Panc1 (cell line): ENCODE results near the gene CCNI. TPM values are rescaled to one million over a fixed set of nuclear protein-coding genes. Genes with fewer than 3 reads are reported as not detected.

Source experiments
- ATAC-seq: fragments of 200-7000 bp; cut with Tn5 transposase; 2 replicates; pipeline ENCODE4 v1.9.1; 2020; ENCODE audit warnings: mild to moderate bottlenecking, moderate library complexity
- BruUV-seq: library from RNA; stranded (reverse); fragments of 400-500 nt; replicated peaks from 2 replicates; lab custom pipeline; 2021; lab: Mats Ljungman, UMichigan
- CTCF ChIA-PET: fragments of 300-600 bp; sonication (Branson Sonifier 250); formaldehyde crosslinking; loops from one replicate; lab custom pipeline; 2022; ENCODE audit warnings: antibody characterized with exemption; lab: Charles Lee
- POLR2A ChIA-PET: fragments of 300-600 bp; sonication (Branson Sonifier 250); formaldehyde crosslinking; loops from one replicate; lab custom pipeline; 2022; ENCODE audit warnings: antibody characterized with exemption; lab: Charles Lee
- DNase-seq: peaks from one replicate; pipeline ENCODE4 v3.0.0-alpha.2; 2010; ENCODE audit warnings: low read depth, low spot score
- H3K27ac ChIP-seq: 2 replicates; pipeline ENCODE4 v1.5.1; 2011; ENCODE audit warnings: mild to moderate bottlenecking, low read length, inconsistent platforms
- H3K27me3 ChIP-seq: fragments of 200-500 bp; sonication (Bioruptor generic); 2 replicates; pipeline ENCODE4 v1.6.0; 2014; ENCODE audit warnings: low read length, inconsistent platforms; ENCODE audit not compliant: control insufficient read depth, insufficient read depth
- H3K36me3 ChIP-seq: fragments of 200-500 bp; sonication (Bioruptor generic); 2 replicates; pipeline ENCODE4 v1.5.1; 2014; ENCODE audit warnings: inconsistent platforms, mild to moderate bottlenecking, low read length, moderate library complexity; ENCODE audit not compliant: control insufficient read depth, insufficient read depth
- H3K4me1 ChIP-seq: 2 replicates; pipeline ENCODE4 v1.5.1; 2011; ENCODE audit warnings: inconsistent platforms, mild to moderate bottlenecking, low read length, moderate library complexity; ENCODE audit not compliant: control insufficient read depth, insufficient read depth
- H3K4me3 ChIP-seq, 2 experiments: 2 replicates each; pipeline ENCODE4 v1.5.1; 2011 to 2012; ENCODE audit warnings: low read depth in 2 of 2, low read length in 2 of 2, mild to moderate bottlenecking in 2 of 2, inconsistent platforms in 1 of 2, moderate library complexity in 1 of 2
- H3K9me3 ChIP-seq: fragments of 200-500 bp; sonication (Bioruptor generic); 2 replicates; pipeline ENCODE4 v1.5.1; 2014; ENCODE audit warnings: low read depth, mild to moderate bottlenecking, inconsistent platforms, low read length, moderate library complexity; ENCODE audit not compliant: control insufficient read depth, insufficient read depth
- CTCF ChIP-seq: fragments of 450-650 bp; IDR thresholded peaks from 2 replicates; pipeline ENCODE4 v1.5.1; 2017; ENCODE audit warnings: mild to moderate bottlenecking
- POLR2AphosphoS5 ChIP-seq: IDR thresholded peaks from 2 replicates; pipeline ENCODE4 v1.6.1; 2012; ENCODE audit warnings: mild to moderate bottlenecking, low read depth, low read length, moderate library complexity
- REST ChIP-seq, 2 experiments: IDR thresholded peaks; 2 replicates each; pipeline ENCODE4 v1.6.1; 2011 to 2012; ENCODE audit warnings: low read depth in 2 of 2, control low read depth in 1 of 2, low read length in 1 of 2, mild to moderate bottlenecking in 1 of 2, moderate library complexity in 1 of 2; ENCODE audit not compliant: insufficient read depth in 1 of 2
- SIN3A ChIP-seq: IDR thresholded peaks from 2 replicates; pipeline ENCODE4 v1.6.1; 2012; ENCODE audit warnings: low read depth, mild to moderate bottlenecking, low read length, moderate library complexity, borderline replicate concordance; ENCODE audit not compliant: insufficient read depth
- TCF7L2 ChIP-seq: IDR thresholded peaks from 2 replicates; pipeline ENCODE4 v1.6.1; 2011; ENCODE audit warnings: mild to moderate bottlenecking, low read depth, low read length, inconsistent platforms
- in situ Hi-C: cut with HindIII; loops from 2 replicates; pipeline ENCODE4 v1.10.0; 2016; ENCODE audit warnings: low sequenced_read_pairs, low pct_unique_long_range_greater_than_20kb
- intact Hi-C: fragments of 100-400 bp; cut with micrococcal nuclease; formaldehyde crosslinking; loops from one replicate; pipeline ENCODE4 v1.10.0; 2022; ENCODE audit not compliant: unreplicated experiment
- total RNA-seq: library from RNA; stranded (reverse); gene quantifications from one replicate; pipeline ENCODE4 v1.2.1, GENCODE V29; 2021; ENCODE audit not compliant: unreplicated experiment

The CCNI gene
- total RNA-seq, 1 experiment from 2014 or later: 125 TPM

DNA sequence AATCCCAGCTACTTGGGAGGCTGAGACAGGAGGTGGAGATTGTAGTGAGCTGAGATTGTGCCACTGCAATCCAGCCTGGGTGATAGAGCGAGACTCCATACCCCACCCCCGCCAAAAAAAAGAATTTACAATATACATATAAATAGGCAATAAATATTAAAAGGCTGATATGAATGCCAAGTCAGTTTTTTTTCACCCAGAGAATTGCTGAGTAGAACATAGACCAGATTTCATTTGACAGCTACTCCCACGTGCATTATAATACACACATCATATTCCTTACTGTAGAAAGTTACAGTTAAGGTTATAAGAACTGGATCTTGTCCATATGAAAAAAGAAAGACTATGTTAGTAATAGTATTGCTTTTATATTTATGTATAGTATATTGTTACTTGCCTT lies 18.7 kb upstream of the CCNI start:
- no peaks in the 10 kb centered on the region for H3K27me3 ChIP-seq
- H3K9me3 ChIP-seq: no peaks in the 10 kb centered on the region
- POLR2A ChIA-PET: no interaction called here
- H3K36me3 ChIP-seq: no peaks in the 10 kb centered on the region
- intact Hi-C loops (loop anchor here (5.0 kb wide), 1 partner anchor 108 kb away; no protein-coding TSS in a partner anchor), in situ Hi-C loops (no loop called here)
- no TSS peak for BruUV-seq
- no peaks in the 10 kb centered on the region for H3K4me1 ChIP-seq
- CTCF ChIA-PET: interaction anchor here (1.5 kb wide), 1 partner anchor 109 kb away, joined by 6 read pairs; no protein-coding TSS in a partner anchor
- no peak overlapping the region for H3K4me3 ChIP-seq
- ATAC-seq (no peak), DNase-seq (no peak)
- TF ChIP-seq SIN3A: no peak
- no peak for TF ChIP-seq CTCF
- TF ChIP-seq POLR2AphosphoS5: no peak
- no peak for TF ChIP-seq TCF7L2
- no peak overlapping the region for H3K27ac ChIP-seq

DNA sequence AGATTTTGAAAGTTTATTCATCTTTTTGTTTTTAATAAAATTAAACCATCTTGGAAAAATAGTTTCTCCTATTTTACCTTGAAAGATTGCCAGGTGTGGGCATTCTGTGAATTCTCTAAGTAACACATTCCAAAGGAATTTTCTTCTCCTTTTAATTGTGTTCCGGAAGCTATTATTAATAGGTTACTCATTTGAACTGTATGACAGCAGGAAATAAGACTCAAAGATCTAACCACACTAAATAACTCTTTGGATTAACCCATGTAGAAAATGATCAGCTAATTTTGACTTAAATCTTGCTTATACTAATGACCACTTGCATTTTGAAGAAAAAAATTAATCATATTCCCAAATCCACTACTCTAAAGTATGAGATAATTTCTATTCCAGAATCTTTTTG lies 17.6 kb upstream of the CCNI start:
- TF ChIP-seq TCF7L2: no peak
- TF ChIP-seq CTCF: no peak
- no peak for TF ChIP-seq POLR2AphosphoS5
- no peak for TF ChIP-seq SIN3A
- TF ChIP-seq REST (IDR thresholded peaks at IDR 0.05; ENCODE audit: insufficient read depth in 1 of 2, low read depth in 2 of 2, low read length in 1 of 2): no peak
- Histone ChIP-seq H3K4me3 (no peak overlapping the region), H3K9me3 (no peaks in the 10 kb centered on the region), H3K4me1 (no peaks in the 10 kb centered on the region), H3K36me3 (no peaks in the 10 kb centered on the region), H3K27me3 (no peaks in the 10 kb centered on the region), H3K27ac (no peak overlapping the region)
- no TSS peak for BruUV-seq
- in situ Hi-C loops (no loop called here), intact Hi-C loops (loop anchor here (5.0 kb wide), 1 partner anchor 109 kb away; no protein-coding TSS in a partner anchor)
- DNase-seq (no peak), ATAC-seq (no peak)
- ChIA-PET POLR2A (no interaction called here), CTCF (no interaction called here)
